GM12878 (cell line): ENCODE measurements around the gene ARID5B. TPM values are rescaled to one million over a fixed set of nuclear protein-coding genes. Genes with fewer than 3 reads are reported as not detected.
A peak's percentile ranks its signal among the peaks of the same experiment; 100 is the strongest.

Experiments
- ATAC-seq: fragments of 200-7000 bp; cut with Tn5 transposase; 3 replicates; pipeline ENCODE4 v1.9.1; 2020; ENCODE audit warnings: mild to moderate bottlenecking, moderate library complexity
- BruUV-seq: library from RNA; stranded (reverse); fragments of 400-500 nt; replicated peaks from 2 replicates; lab custom pipeline; 2021; lab: Mats Ljungman, UMichigan
- CTCF ChIA-PET: fragments of 300-600 bp; sonication (Branson Sonifier 250); formaldehyde crosslinking; extraction: SDS; loops from one replicate; lab custom pipeline; 2021; ENCODE audit warnings: inconsistent platforms; lab: Yijun Ruan, JAX
- POLR2A ChIA-PET: fragments of 350-600 bp; formaldehyde crosslinking; extraction: SDS; loops from one replicate; lab custom pipeline; 2021; ENCODE audit warnings: inconsistent platforms; lab: Charles Lee
- RAD21 ChIA-PET: fragments of 300-600 bp; sonication (Branson Sonifier 250); formaldehyde crosslinking; loops from one replicate; lab custom pipeline; 2023; ENCODE audit warnings: antibody characterized with exemption; ENCODE audit not compliant: unreplicated experiment; lab: Charles Lee
- SMC1A ChIA-PET: fragments of 300-600 bp; sonication (Branson Sonifier 250); formaldehyde crosslinking; loops from one replicate; lab custom pipeline; 2023; ENCODE audit not compliant: unreplicated experiment, uncharacterized antibody; lab: Charles Lee
- DNase-seq: peaks from one replicate; pipeline ENCODE4 v3.0.0-alpha.2; 2011; ENCODE audit warnings: low read depth, low spot score
- FAIRE-seq: peaks from 3 replicates; lab custom pipeline; 2011; peaks lifted over from hg19 to GRCh38; lab: Jason Lieb, UNC
- H2AFZ ChIP-seq: 2 replicates; pipeline ENCODE4 v1.6.0; 2011; ENCODE audit warnings: low read depth, low read length, control low read depth; ENCODE audit not compliant: control insufficient read depth
- H3K27ac ChIP-seq: 2 replicates; pipeline ENCODE4 v1.5.1; 2011; ENCODE audit warnings: control low read depth; ENCODE audit not compliant: control insufficient read depth, insufficient read depth
- H3K27me3 ChIP-seq, 2 experiments: replicated peaks in 1 of 2; 2 replicates each; pipeline versions ENCODE4 v1.6.0 to v1.6.1; 2011; ENCODE audit warnings: low read length in 1 of 2; ENCODE audit not compliant: control insufficient read depth in 2 of 2, insufficient read depth in 2 of 2
- H3K36me3 ChIP-seq, 2 experiments: 2 replicates each; pipeline ENCODE4 v1.5.1; 2011; ENCODE audit warnings: low read length in 1 of 2; ENCODE audit not compliant: control insufficient read depth in 2 of 2, insufficient read depth in 2 of 2
- H3K4me1 ChIP-seq: 2 replicates; pipeline ENCODE4 v1.6.1; 2011; ENCODE audit warnings: mild to moderate bottlenecking, low read length, moderate library complexity, mixed read lengths; ENCODE audit not compliant: control insufficient read depth, insufficient read depth
- H3K4me2 ChIP-seq: 2 replicates; pipeline ENCODE4 v1.6.0; 2011; ENCODE audit warnings: control low read depth; ENCODE audit not compliant: control insufficient read depth, insufficient read depth
- H3K4me3 ChIP-seq: fragments of 200-600 bp; sonication (generic); 2 replicates; pipeline ENCODE4 v1.5.1; 2016
- H3K79me2 ChIP-seq: 2 replicates; pipeline ENCODE4 v1.6.0; 2011; ENCODE audit warnings: low read length; ENCODE audit not compliant: control insufficient read depth, insufficient read depth
- H3K9ac ChIP-seq: 2 replicates; pipeline ENCODE4 v1.8.0; 2011; ENCODE audit warnings: low read length, control low read depth, mixed read lengths; ENCODE audit not compliant: control insufficient read depth, insufficient read depth
- H3K9me3 ChIP-seq: replicated peaks from 3 replicates; pipeline ENCODE4 v1.5.1; 2011; ENCODE audit warnings: mild to moderate bottlenecking, low read length; ENCODE audit not compliant: control insufficient read depth, insufficient read depth
- H4K20me1 ChIP-seq: 2 replicates; pipeline ENCODE4 v1.6.0; 2011; ENCODE audit not compliant: control insufficient read depth, insufficient read depth
- EZH2 ChIP-seq: IDR thresholded peaks from 2 replicates; pipeline ENCODE4 v1.6.1; 2012; ENCODE audit warnings: low read depth, mild to moderate bottlenecking, control low read depth, inconsistent platforms, low read length, borderline replicate concordance; ENCODE audit not compliant: control insufficient read depth
- HCFC1 ChIP-seq: fragments of 150-350 bp; IDR thresholded peaks from 2 replicates; pipeline ENCODE4 v1.6.1; 2014; ENCODE audit warnings: low read length
- IKZF2 ChIP-seq, 2 experiments: fragments of 450-650 bp; IDR thresholded peaks; 2 replicates each; pipeline ENCODE4 v1.6.1; 2017; ENCODE audit warnings: mild to moderate bottlenecking in 2 of 2, moderate library complexity in 2 of 2
- IRF4 ChIP-seq: IDR thresholded peaks from 2 replicates; pipeline ENCODE4 v1.6.1; 2011; ENCODE audit warnings: low read depth, low read length
- MEF2A ChIP-seq: IDR thresholded peaks from 2 replicates; pipeline ENCODE4 v1.6.1; 2011; ENCODE audit warnings: low read depth, mild to moderate bottlenecking, low read length, moderate library complexity; ENCODE audit not compliant: insufficient read depth
- MEF2B ChIP-seq: fragments of 450-650 bp; IDR thresholded peaks from 2 replicates; pipeline ENCODE4 v1.6.1; 2018; ENCODE audit warnings: mild to moderate bottlenecking, moderate library complexity; ENCODE audit not compliant: partially characterized antibody, poor library complexity, severe bottlenecking
- POLR2AphosphoS5 ChIP-seq: IDR thresholded peaks from 2 replicates; pipeline ENCODE4 v1.6.1; 2011; ENCODE audit warnings: mild to moderate bottlenecking, low read length, inconsistent platforms
- RAD51 ChIP-seq: fragments of 450-650 bp; IDR thresholded peaks from 2 replicates; pipeline ENCODE4 v1.6.1; 2016; ENCODE audit warnings: moderate library complexity, mild to moderate bottlenecking, inconsistent platforms
- WGBS: methylation state at CpG from one replicate; pipeline ENCODE4 v1.1.6; 2016; ENCODE audit warnings: low lambda C conversion rate; ENCODE audit not compliant: insufficient replicate concordance, insufficient coverage; ENCODE audit errors: missing lambda C conversion rate; 5-methylcytosine and 5-hydroxymethylcytosine counted together
- in situ Hi-C: fragments of 300-500 bp; cut with MboI; formaldehyde crosslinking; loops from 9 replicates; pipeline ENCODE4 v1.14.3; 2018; ENCODE audit warnings: mixed read lengths
- intact Hi-C: fragments of 100-400 bp; cut with micrococcal nuclease; formaldehyde crosslinking; loops from one replicate; pipeline ENCODE4 v1.14.2; 2022; ENCODE audit not compliant: unreplicated experiment
- polyA plus RNA-seq, 11 experiments: library from polyadenylated mRNA; depleted of rRNA in 4 of 11; unstranded in 6 of 11; stranded (reverse) in 5 of 11; fragments of >200 nt; fragmentation: Nextera tagmentation in 4 of 11; fragmentation: Illumina TruSeq in 1 of 11; extraction: Ambion mirVana in 4 of 11; extraction: Trizol in 1 of 11; gene quantifications; 1 replicate in 1 of 11; 2 replicates in 10 of 11; pipeline versions ENCODE4 v1.2.1 to v1.2.3, GENCODE V29; 2011 to 2016; ENCODE audit warnings: inconsistent platforms in 2 of 11, missing spikeins in 2 of 11, low read depth in 1 of 11
- total RNA-seq, 4 experiments: library from RNA; depleted of rRNA in 3 of 4; stranded (reverse); fragments of >200 nt in 3 of 4; fragmentation: Illumina TruSeq in 1 of 4; extraction: Trizol in 1 of 4; gene quantifications; 2 replicates each; pipeline versions ENCODE4 v1.2.1 to v1.2.3, GENCODE V29; 2013 to 2021
- TF ChIP-seq, protein P1 (sequence below): fragments of 450-650 bp; IDR thresholded peaks from 2 replicates; pipeline ENCODE4 v1.6.1; 2017; ENCODE audit warnings: low read depth, mild to moderate bottlenecking, moderate library complexity
- TF ChIP-seq, protein P2 (sequence below): IDR thresholded peaks from 2 replicates; pipeline ENCODE4 v1.6.1; 2011; ENCODE audit warnings: borderline replicate concordance, low read depth, mild to moderate bottlenecking, moderate library complexity, low read length; ENCODE audit not compliant: insufficient read depth, poor library complexity, severe bottlenecking

Gene ARID5B
- total and polyA plus RNA-seq, 10 of the 15 experiments (the other 5 are each of a cell fraction or from before 2014, with no cell fraction given): 2.7 to 8.5 (median 6.1) TPM

DNA sequence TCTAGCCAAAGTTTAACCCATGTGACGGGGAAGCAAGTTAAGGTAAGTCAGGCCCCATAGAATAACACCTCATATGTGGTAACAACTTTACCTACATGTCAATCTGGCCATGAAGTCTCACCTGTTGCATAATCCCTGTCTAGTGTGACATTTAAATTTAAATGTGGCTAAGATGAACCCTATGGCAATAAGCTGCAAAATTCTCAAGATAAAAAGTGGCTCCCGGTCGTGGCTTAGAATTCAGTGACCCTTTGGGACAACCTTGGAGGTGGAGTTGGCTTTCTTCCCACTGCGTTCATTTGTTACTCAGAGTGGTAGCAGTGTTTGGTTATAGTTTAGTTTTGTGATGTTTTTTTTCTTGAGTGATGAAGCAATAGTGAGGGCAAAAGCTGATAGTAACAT is 90.6 kb downstream of the ARID5B start:
- Histone ChIP-seq H2AFZ (no peak overlapping the region), H3K4me1 (peaks cover 42% of the 10 kb centered on the region), H3K4me3 (no peak overlapping the region), H3K27me3 (no peaks in the 10 kb centered on the region), H4K20me1 (no peaks in the 10 kb centered on the region), H3K9ac (no peak overlapping the region), H3K79me2 (peaks cover 48% of the 10 kb centered on the region), H3K9me3 (no peaks in the 10 kb centered on the region), H3K27ac (peak overlapping the region; percentile 88), H3K36me3 (no peaks in the 10 kb centered on the region; a peak in 1 of 4 replicates), H3K4me2 (no peak overlapping the region)
- WGBS: 93% methylated on average over 4 of the region's 4 CpGs
- FAIRE-seq (no peak), ATAC-seq (no peak), DNase-seq (no peak)
- ChIA-PET POLR2A (no interaction called here), SMC1A (interaction anchor here (1.3 to 1.5 kb wide), 3 partner anchors 13 to 87 kb away, joined by 4 read pairs; no protein-coding TSS in a partner anchor), RAD21 (interaction anchor here (1.7 kb wide), 1 partner anchor 47 kb away, joined by 6 read pairs; no protein-coding TSS in a partner anchor), CTCF (interaction anchor here (0.8 to 2.3 kb wide), 3 partner anchors 33 to 157 kb away, joined by 3 to 6 read pairs (median 3); no protein-coding TSS in a partner anchor)
- intact Hi-C loops (loop anchor here (2.0 kb wide), 1 partner anchor 27 kb away; no protein-coding TSS in a partner anchor), in situ Hi-C loops (no loop called here)
- TF ChIP-seq POLR2AphosphoS5 (0 out of 2 replicates have a peak, but pooled peaks have one; percentile 18), IRF4 (no peak)
- BruUV-seq: TSS peak; percentile 93

DNA sequence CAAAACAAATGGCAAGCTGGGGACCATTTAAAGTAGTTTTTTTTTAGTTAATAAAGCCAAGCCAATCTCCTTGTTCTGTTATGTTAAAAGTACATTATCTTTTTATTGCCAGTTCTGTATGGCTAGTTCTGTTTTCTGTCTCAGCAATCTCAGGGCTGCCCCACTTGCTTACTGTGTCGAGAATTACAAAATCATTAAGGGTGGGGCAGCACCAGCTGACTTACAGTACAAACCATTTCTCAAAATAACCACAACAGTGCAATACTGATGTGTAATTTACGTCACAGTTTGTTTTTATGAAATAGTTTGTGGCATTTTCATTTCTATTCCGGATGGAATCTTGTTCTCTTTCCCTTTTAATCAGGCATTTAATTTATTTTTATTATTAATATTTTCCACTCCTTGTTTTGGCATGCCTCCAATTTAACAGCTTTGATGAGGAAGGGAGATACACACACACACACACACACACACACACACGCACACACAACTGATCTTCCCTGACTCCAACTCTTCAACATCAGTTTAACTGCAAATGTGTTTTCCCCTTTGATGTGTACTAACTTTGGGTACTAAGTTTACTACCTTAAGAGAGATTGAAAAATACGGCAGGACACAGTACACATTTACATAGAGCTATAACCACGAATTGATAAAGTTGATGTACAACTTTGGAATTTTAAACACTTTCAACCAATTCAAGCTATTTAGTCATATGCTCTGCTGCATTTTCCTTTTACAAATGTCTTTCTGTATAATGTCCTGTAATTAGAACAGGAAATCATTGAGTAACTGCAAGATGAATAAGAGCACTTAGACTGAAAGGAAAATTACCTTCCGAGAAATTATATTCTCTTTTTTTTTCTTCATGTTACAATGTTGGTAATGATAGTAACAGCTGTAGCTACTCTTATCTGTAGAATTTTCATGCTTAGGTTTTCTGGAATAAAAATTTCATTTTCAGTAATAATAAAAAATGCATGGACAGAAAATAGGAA is 91.5 kb downstream of the ARID5B start:
- H3K4me2 ChIP-seq: peak overlapping the region; percentile 77
- intact Hi-C loops (loop anchor here (2.0 kb wide), 1 partner anchor 28 kb away; no protein-coding TSS in a partner anchor), in situ Hi-C loops (no loop called here)
- FAIRE-seq (no peak), DNase-seq (peak; percentile 42), ATAC-seq (peak; percentile 76)
- H3K4me1 ChIP-seq: peaks cover 35% of the 10 kb centered on the region
- SMC1A ChIA-PET: interaction anchor here (0.7 to 1.5 kb wide), 8 partner anchors 12 to 93 kb away, joined by 3 to 4 read pairs (median 4); no protein-coding TSS in a partner anchor
- H3K79me2 ChIP-seq: peaks cover 49% of the 10 kb centered on the region
- H3K36me3 ChIP-seq: no peaks in the 10 kb centered on the region; a peak in 1 of 4 replicates
- H3K27me3 ChIP-seq: no peaks in the 10 kb centered on the region
- CTCF ChIA-PET: interaction anchor here (0.7 to 2.3 kb wide), 4 partner anchors 9 to 158 kb away, joined by 3 to 6 read pairs (median 3); no protein-coding TSS in a partner anchor
- H3K9me3 ChIP-seq: peaks cover under 1% of the 10 kb centered on the region; the same call in 1 of the 3 replicates
- H2AFZ ChIP-seq: no peak overlapping the region; the same call in 1 of the 2 replicates
- peak overlapping the region; percentile 33; the same call in 1 of the 2 replicates for H3K4me3 ChIP-seq
- POLR2A ChIA-PET: no interaction called here
- H3K27ac ChIP-seq: peak overlapping the region; percentile 88
- RAD21 ChIA-PET: interaction anchor here (0.7 to 1.7 kb wide), 2 partner anchors 46 to 54 kb away, joined by 3 to 6 read pairs; no protein-coding TSS in a partner anchor
- under 1% methylated on average over 7 of the region's 7 CpGs for WGBS
- no TSS peak for BruUV-seq
- no peaks in the 10 kb centered on the region for H4K20me1 ChIP-seq
- peak overlapping the region; percentile 41; the same call in 1 of the 2 replicates for H3K9ac ChIP-seq
- TF ChIP-seq HCFC1 (no peak), MEF2B (peak; percentile 51), EZH2 (no peak), RAD51 (peak; percentile 66), MEF2A (peak; percentile 71; the same call in 1 of the 2 replicates), IKZF2 (IDR thresholded peaks at IDR 0.05) (peak; percentile 90 to 92)
- TF ChIP-seq, protein P1, sequence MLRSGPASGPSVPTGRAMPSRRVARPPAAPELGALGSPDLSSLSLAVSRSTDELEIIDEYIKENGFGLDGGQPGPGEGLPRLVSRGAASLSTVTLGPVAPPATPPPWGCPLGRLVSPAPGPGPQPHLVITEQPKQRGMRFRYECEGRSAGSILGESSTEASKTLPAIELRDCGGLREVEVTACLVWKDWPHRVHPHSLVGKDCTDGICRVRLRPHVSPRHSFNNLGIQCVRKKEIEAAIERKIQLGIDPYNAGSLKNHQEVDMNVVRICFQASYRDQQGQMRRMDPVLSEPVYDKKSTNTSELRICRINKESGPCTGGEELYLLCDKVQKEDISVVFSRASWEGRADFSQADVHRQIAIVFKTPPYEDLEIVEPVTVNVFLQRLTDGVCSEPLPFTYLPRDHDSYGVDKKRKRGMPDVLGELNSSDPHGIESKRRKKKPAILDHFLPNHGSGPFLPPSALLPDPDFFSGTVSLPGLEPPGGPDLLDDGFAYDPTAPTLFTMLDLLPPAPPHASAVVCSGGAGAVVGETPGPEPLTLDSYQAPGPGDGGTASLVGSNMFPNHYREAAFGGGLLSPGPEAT: peak; percentile 70
- TF ChIP-seq, protein P2, sequence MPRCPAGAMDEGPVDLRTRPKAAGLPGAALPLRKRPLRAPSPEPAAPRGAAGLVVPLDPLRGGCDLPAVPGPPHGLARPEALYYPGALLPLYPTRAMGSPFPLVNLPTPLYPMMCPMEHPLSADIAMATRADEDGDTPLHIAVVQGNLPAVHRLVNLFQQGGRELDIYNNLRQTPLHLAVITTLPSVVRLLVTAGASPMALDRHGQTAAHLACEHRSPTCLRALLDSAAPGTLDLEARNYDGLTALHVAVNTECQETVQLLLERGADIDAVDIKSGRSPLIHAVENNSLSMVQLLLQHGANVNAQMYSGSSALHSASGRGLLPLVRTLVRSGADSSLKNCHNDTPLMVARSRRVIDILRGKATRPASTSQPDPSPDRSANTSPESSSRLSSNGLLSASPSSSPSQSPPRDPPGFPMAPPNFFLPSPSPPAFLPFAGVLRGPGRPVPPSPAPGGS: peak; percentile 29
